PFSK-1 (cell line): Measurements from ENCODE around the gene EEPD1.

Source experiments
- FOXP2 ChIP-seq: optimal IDR thresholded peaks from 2 replicates; pipeline ENCODE3; 2011; ENCODE audit warnings: borderline replicate concordance, control low read depth, inconsistent platforms; ENCODE audit not compliant: insufficient read depth; ENCODE audit errors: extremely low read length, extremely low read depth
- POLR2AphosphoS5 ChIP-seq: IDR thresholded peaks from 2 replicates; pipeline ENCODE4 v1.6.1; 2012; ENCODE audit warnings: low read depth, mild to moderate bottlenecking, control low read depth, low read length, moderate library complexity
- SIN3A ChIP-seq: IDR thresholded peaks from 2 replicates; pipeline ENCODE4 v1.6.1; 2012; ENCODE audit warnings: mild to moderate bottlenecking, low read length, moderate library complexity, borderline replicate concordance; ENCODE audit not compliant: insufficient read depth
- TAF1 ChIP-seq: IDR thresholded peaks from 2 replicates; pipeline ENCODE4 v1.6.1; 2012; ENCODE audit warnings: low read length, control low read depth, borderline replicate concordance; ENCODE audit not compliant: insufficient read depth
- TF ChIP-seq, protein P1 (sequence below), 2 experiments: IDR thresholded peaks; 2 replicates each; pipeline versions ENCODE4 v1.6.1 to v1.8.0; 2011 to 2012; ENCODE audit warnings: low read depth in 2 of 2, low read length in 2 of 2, control low read depth in 1 of 2, inconsistent platforms in 1 of 2, mild to moderate bottlenecking in 1 of 2, moderate library complexity in 1 of 2; ENCODE audit not compliant: insufficient read depth in 1 of 2

DNA sequence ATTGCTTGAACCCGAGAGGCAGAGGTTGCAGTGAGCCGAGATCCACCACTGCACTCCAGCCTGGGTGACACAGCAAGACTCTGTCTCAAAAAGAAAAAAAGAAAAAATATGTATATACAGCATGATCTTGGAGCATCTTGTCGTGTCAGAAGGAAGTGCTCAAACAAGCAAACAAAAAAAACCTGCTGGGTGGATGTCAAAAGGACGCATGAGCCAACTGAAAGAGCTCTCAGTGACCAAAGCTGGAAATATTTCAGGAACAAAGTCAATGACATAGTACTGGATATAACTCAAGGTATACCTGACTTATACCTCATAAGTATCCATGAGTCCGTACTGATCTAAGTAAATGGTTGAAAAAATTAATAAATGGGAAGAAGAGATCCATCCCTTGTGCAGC lies 142.0 kb downstream of the EEPD1 start:
- TF ChIP-seq POLR2AphosphoS5 (no peak), SIN3A (no peak), TAF1 (no peak), FOXP2 (no peak)
- TF ChIP-seq, protein P1, sequence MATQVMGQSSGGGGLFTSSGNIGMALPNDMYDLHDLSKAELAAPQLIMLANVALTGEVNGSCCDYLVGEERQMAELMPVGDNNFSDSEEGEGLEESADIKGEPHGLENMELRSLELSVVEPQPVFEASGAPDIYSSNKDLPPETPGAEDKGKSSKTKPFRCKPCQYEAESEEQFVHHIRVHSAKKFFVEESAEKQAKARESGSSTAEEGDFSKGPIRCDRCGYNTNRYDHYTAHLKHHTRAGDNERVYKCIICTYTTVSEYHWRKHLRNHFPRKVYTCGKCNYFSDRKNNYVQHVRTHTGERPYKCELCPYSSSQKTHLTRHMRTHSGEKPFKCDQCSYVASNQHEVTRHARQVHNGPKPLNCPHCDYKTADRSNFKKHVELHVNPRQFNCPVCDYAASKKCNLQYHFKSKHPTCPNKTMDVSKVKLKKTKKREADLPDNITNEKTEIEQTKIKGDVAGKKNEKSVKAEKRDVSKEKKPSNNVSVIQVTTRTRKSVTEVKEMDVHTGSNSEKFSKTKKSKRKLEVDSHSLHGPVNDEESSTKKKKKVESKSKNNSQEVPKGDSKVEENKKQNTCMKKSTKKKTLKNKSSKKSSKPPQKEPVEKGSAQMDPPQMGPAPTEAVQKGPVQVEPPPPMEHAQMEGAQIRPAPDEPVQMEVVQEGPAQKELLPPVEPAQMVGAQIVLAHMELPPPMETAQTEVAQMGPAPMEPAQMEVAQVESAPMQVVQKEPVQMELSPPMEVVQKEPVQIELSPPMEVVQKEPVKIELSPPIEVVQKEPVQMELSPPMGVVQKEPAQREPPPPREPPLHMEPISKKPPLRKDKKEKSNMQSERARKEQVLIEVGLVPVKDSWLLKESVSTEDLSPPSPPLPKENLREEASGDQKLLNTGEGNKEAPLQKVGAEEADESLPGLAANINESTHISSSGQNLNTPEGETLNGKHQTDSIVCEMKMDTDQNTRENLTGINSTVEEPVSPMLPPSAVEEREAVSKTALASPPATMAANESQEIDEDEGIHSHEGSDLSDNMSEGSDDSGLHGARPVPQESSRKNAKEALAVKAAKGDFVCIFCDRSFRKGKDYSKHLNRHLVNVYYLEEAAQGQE (IDR thresholded peaks at IDR 0.05; ENCODE audit: insufficient read depth in 1 of 2, low read depth in 2 of 2, low read length in 2 of 2), result no peak
